PFSK-1 (cell line): ENCODE data around the gene ELMO2.

Experiments
- FOXP2 ChIP-seq: optimal IDR thresholded peaks from 2 replicates; pipeline ENCODE3; 2011; ENCODE audit warnings: borderline replicate concordance, control low read depth, inconsistent platforms; ENCODE audit not compliant: insufficient read depth; ENCODE audit errors: extremely low read length, extremely low read depth
- POLR2AphosphoS5 ChIP-seq: IDR thresholded peaks from 2 replicates; pipeline ENCODE4 v1.6.1; 2012; ENCODE audit warnings: low read depth, mild to moderate bottlenecking, control low read depth, low read length, moderate library complexity
- REST ChIP-seq, 2 experiments: IDR thresholded peaks; 2 replicates each; pipeline versions ENCODE4 v1.6.1 to v1.8.0; 2011 to 2012; ENCODE audit warnings: low read depth in 2 of 2, low read length in 2 of 2, control low read depth in 1 of 2, inconsistent platforms in 1 of 2, mild to moderate bottlenecking in 1 of 2, moderate library complexity in 1 of 2; ENCODE audit not compliant: insufficient read depth in 1 of 2
- SIN3A ChIP-seq: IDR thresholded peaks from 2 replicates; pipeline ENCODE4 v1.6.1; 2012; ENCODE audit warnings: mild to moderate bottlenecking, low read length, moderate library complexity, borderline replicate concordance; ENCODE audit not compliant: insufficient read depth
- TAF1 ChIP-seq: IDR thresholded peaks from 2 replicates; pipeline ENCODE4 v1.6.1; 2012; ENCODE audit warnings: low read length, control low read depth, borderline replicate concordance; ENCODE audit not compliant: insufficient read depth

Gene ELMO2

GRCh38 chr20:46407671-46407996 is 1.2 kb upstream of the ELMO2 start:
- TF ChIP-seq SIN3A (no peak), FOXP2 (no peak), POLR2AphosphoS5 (no peak), REST (IDR thresholded peaks at IDR 0.05; ENCODE audit: insufficient read depth in 1 of 2, low read depth in 2 of 2, low read length in 2 of 2) (no peak), TAF1 (no peak)

- TF ChIP-seq SIN3A (no peak), TAF1 (no peak), REST (IDR thresholded peaks at IDR 0.05; ENCODE audit: insufficient read depth in 1 of 2, low read depth in 2 of 2, low read length in 2 of 2) (no peak), FOXP2 (no peak), POLR2AphosphoS5 (no peak)
Observed at GRCh38 chr20:46406986-46407670, 713 bp upstream of the ELMO2 start.

DNA sequence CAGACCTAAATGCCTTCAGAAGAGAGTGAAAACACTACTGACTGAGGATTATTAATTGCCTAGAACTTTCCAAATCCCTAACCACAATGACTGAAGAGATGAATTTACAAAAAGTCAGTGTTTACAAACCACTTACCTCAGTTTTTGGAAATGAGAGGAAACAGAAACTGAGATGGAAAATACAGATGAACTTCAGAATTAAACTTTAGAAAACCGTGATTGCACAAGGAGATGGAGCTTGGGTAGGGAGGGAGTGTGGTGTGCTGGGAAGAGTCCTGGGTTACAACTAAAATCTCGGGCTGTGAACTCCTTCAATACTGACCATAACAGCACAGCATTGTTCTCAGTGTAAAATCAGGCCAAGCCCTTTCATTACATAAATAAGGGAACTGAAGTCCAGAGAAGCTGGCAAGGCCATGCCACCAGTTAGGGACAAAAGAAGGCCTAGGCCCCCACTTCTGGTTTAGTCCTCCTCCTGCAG is 4.0 kb downstream of the ELMO2 start:
- TF ChIP-seq SIN3A (no peak), TAF1 (no peak), POLR2AphosphoS5 (no peak)

- no peak for TF ChIP-seq TAF1
- no peak for TF ChIP-seq REST (IDR thresholded peaks at IDR 0.05; ENCODE audit: insufficient read depth in 1 of 2, low read depth in 2 of 2, low read length in 2 of 2)
- no peak for TF ChIP-seq POLR2AphosphoS5
- TF ChIP-seq FOXP2 = no peak
- no peak for TF ChIP-seq SIN3A
Observed at GRCh38 chr20:46401478-46401860, 4.9 kb downstream of the ELMO2 start.

GRCh38 chr20:46400828-46401477 is 5.5 kb downstream of the ELMO2 start:
- no peak for TF ChIP-seq FOXP2
- no peak for TF ChIP-seq SIN3A
- TF ChIP-seq TAF1 = no peak

DNA sequence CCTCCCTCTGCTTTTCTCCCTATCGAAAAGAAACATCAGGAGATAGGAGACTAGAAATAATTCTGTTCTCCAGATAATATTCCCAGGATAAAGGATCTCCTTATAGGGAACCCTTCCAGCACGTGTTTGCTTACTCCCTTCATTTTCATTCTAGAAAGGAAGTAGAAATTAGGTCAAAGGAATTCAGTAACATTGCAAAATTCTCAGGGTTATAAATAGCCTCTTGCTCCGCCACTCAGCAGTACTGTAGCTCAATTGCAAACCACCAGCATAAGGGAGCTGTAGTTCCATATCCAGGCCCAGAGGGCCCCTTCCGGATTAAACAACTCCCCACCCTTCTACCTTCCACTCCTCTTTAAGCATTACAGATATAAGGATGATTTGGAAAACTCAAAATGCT is 6.2 kb downstream of the ELMO2 start:
- TF ChIP-seq TAF1 (no peak), REST (IDR thresholded peaks at IDR 0.05; ENCODE audit: insufficient read depth in 1 of 2, low read depth in 2 of 2, low read length in 2 of 2) (no peak), POLR2AphosphoS5 (no peak)
